ENCODE data around the gene KRT10.

KRT10 gene

DNA sequence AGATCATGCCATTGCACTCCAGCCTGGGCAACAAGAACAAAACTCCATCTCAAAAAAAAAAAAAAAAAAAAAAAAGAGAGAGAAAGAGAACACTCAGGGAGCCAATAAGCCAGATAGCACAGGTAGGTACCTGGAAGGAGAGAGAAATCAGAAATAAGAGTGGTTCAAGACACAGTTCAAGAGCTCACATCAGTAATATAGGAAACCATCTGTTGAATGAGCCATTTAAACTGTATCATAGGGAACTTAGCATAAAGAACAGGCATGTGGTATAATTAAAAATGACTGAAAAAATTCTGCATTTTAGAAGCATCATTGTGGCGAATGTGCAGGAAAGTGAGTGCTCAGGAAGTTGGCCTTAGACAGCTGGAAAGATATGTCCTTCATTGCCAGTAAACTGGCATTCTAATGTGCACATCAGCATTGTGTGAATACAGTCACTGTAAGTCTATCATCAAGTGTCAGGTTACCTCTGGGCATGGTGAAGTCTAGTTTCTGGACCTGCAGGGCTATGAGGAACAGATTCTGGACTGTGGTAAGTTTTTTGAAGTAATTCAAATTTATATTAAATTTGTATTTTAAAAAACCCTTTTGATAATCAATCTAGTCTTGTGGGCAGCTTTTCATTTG, 24.2 kb upstream of the KRT10 start:
- Mint-ChIP-seq H3K27me3 (peaks cover 51% of the 10 kb centered on the region), H3K9me3 (no peaks in the 10 kb centered on the region)
- no peak for ATAC-seq

DNA sequence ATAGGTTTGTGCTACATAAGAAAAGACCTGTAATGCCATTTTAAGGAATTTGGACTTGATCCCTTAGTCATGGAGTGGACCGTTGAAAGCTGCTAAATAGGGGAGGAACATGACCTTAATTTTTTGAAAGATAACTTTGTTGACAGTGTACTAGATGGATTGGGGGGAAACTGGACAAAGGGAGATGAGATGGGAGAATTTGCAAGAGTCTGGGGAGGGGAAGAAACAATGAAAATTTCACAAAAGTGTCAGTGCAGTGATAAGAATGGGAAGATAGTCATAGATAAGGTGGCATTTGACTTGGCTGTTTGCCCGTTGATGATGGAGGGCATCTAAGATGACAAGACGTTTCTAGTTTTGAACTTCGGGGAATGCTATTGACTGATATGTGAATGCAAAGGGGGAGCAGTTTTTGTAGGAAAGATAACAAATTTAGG, 22.3 kb upstream of the KRT10 start:
- Mint-ChIP-seq H3K4me1 (no peaks in the 10 kb centered on the region), H3K36me3 (no peaks in the 10 kb centered on the region), H3K27ac (no peak overlapping the region), H3K27me3 (peaks cover 51% of the 10 kb centered on the region), H3K9me3 (no peaks in the 10 kb centered on the region), H3K4me3 (no peak overlapping the region)
- ATAC-seq: no peak

More for the DNA sequence above, 24.2 kb upstream of the KRT10 start:
- H3K4me3 Mint-ChIP-seq: no peak overlapping the region
- no peaks in the 10 kb centered on the region for H3K4me1 Mint-ChIP-seq
- H3K27ac Mint-ChIP-seq: no peak overlapping the region
- no peaks in the 10 kb centered on the region for H3K36me3 Mint-ChIP-seq

DNA sequence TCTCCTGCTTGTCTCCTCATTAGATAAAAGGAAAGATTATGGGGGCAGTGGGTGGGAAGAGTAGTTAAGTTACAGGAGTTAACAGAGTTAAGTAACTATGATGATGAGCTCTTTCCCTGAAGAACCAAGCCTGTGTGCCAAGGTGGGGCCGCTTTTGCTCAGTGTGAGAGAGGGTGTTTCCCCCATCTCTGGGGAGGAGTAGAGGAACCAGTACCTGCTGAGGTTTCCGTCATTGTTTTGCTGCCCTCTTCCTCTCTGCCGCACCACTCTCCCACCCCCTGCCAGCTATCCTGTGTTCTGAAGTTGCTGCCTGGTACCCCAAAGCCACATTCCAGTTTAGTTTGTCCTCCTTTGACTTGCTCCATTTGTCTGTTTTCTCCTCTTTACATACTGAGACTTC, 20.8 kb upstream of the KRT10 start:
- Mint-ChIP-seq H3K4me1 (no peaks in the 10 kb centered on the region), H3K9me3 (no peaks in the 10 kb centered on the region), H3K27me3 (peaks cover 51% of the 10 kb centered on the region), H3K36me3 (no peaks in the 10 kb centered on the region), H3K27ac (no peak overlapping the region), H3K4me3 (no peak overlapping the region)
- no peak for ATAC-seq

DNA sequence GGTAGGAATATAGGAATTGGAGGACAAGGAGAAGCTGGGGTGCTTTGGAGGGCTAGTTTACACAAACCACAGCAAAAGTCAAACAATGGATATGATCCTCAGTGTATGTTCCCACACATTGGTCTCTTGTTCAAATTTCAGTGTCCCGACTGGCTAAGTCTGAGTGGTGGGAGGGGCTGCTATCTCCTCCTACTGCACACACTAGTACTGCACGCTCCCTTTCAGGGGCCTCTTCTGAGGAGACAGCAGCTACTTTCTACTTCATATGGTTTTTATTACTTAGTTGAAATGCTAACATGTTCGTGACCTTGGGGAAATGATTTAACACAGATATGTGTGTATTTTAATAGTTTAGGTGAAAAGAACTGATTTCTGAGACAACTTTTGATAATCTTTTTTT, 18.8 kb upstream of the KRT10 start:
- Mint-ChIP-seq H3K27ac (no peak overlapping the region), H3K4me1 (no peaks in the 10 kb centered on the region), H3K36me3 (no peaks in the 10 kb centered on the region), H3K9me3 (no peaks in the 10 kb centered on the region), H3K27me3 (peaks cover 50% of the 10 kb centered on the region), H3K4me3 (no peak overlapping the region)
- no peak for ATAC-seq

DNA sequence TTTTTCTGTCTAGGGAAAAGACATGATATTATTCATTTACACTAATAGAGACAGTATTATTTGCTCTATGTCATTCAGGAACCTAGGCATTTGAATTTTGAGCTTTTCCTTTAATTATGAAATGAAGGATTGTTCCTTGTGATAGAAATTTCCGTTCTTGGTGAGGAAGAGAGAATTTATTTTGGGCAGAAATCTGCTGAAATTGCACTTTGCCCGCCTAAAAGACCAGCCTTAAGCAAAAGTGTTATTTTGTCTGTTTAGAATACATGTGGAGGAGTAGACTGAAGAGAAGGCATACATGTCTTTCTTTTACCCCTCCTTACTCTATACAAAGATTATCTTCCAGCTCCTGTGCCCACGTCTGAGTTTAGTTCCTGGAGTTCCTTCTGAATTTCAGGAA, 16.8 kb upstream of the KRT10 start:
- H3K36me3 Mint-ChIP-seq: peaks cover 7% of the 10 kb centered on the region
- no peak overlapping the region for H3K27ac Mint-ChIP-seq
- no peak overlapping the region for H3K4me3 Mint-ChIP-seq
- ATAC-seq: no peak
- H3K27me3 Mint-ChIP-seq: peaks cover 30% of the 10 kb centered on the region
- no peaks in the 10 kb centered on the region for H3K9me3 Mint-ChIP-seq
- H3K4me1 Mint-ChIP-seq: no peaks in the 10 kb centered on the region

DNA sequence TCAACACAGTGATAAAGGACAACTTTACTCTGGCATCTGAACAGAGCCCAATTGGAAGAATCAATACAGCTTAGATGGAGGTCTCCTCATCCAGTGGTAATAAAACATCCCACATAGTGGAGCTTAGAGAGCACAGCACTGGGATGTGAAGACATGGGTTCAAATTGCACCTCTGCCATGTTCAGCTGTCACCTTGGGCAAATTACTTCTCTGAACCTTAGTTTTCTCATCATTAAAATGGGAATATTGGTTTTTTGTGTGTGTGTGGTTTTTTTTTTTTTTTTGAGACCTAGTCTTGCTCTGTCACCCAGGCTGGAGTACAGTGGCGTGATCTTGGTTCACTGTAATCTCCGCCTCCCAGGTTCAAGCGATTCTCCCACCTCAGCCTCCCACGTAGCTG, 13.6 kb upstream of the KRT10 start:
- Mint-ChIP-seq H3K27ac (no peak overlapping the region), H3K36me3 (peaks cover 7% of the 10 kb centered on the region), H3K4me3 (no peak overlapping the region), H3K27me3 (peaks cover 5% of the 10 kb centered on the region), H3K9me3 (no peaks in the 10 kb centered on the region), H3K4me1 (no peaks in the 10 kb centered on the region)
- no peak for ATAC-seq

DNA sequence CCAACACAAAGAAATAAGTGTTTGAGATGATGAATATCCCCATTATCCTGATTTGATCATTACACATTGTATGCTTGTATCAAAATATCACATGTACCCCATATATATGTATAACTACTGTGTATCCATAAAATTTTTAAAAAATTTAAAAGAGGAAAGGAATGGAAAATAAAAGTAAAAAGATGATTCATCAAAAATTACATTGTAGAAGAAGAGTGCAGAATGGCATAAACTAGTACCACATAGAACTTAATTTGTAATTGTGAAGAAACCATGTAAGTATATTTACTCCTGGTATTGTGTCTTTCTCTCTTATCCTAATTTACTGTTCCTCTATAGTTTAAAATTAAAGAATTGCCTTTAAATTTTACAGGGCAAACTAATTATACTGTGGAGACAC, 11.5 kb upstream of the KRT10 start:
- Mint-ChIP-seq H3K27me3 (no peaks in the 10 kb centered on the region), H3K4me3 (no peak overlapping the region), H3K27ac (no peak overlapping the region), H3K4me1 (no peaks in the 10 kb centered on the region), H3K9me3 (no peaks in the 10 kb centered on the region), H3K36me3 (peaks cover 12% of the 10 kb centered on the region)
- no peak for ATAC-seq

DNA sequence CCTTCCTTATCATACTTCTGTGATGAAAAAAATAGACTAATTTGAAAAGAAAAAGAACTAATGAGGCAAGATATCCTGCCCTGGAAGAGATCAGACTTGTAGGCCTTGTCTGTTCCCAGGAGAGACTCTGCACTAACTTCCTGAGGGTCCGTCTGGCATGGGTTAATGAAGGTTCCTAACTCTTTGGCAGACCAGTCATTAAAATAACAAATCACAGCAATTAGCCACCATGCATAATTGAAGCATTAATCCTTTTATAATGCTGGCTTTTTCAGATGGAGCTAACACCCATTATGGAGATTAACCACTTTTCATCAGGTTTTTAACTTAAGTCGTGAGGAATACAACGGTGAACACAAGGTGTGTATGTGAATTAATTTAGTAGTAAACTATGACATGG, 10.4 kb upstream of the KRT10 start:
- no peak overlapping the region for H3K27ac Mint-ChIP-seq

DNA sequence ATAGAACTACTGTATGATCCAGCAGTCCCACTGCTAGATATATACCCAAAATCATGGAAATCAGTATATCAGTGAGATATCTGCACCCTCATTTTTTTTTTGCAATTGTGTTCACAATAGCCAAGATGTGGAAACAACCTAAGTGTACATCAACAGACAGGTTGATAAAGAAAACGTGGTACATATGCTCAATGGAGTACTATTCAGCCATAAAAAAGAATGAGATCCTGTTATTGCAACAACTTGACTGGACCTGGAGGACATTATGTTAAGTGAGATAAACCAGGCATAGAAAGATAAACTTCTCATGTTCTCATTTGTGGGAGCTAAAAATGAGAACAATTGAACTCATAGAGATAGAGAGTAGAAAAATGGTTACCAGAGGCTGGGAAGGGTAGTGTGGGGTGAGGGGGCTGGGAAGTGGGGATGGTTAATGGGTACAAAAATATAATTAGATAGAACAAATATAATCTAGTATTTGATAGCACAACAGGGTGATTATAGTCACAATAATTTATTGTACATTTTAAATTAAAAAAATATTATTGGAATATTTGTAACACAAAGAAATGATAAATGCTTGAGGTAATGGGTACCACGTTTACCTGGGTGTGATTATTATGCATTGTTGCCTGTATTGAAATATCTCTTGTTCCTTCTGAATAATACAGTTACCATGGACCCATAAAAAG, 7.8 kb upstream of the KRT10 start:
- Mint-ChIP-seq H3K27me3 (peaks cover 16% of the 10 kb centered on the region), H3K27ac (no peak overlapping the region), H3K4me3 (no peak overlapping the region), H3K4me1 (no peaks in the 10 kb centered on the region), H3K36me3 (peaks cover 24% of the 10 kb centered on the region), H3K9me3 (no peaks in the 10 kb centered on the region)
- no peak for ATAC-seq

More for the DNA sequence above, 10.4 kb upstream of the KRT10 start:
- Mint-ChIP-seq H3K36me3 (peaks cover 12% of the 10 kb centered on the region), H3K27me3 (no peaks in the 10 kb centered on the region), H3K9me3 (no peaks in the 10 kb centered on the region), H3K4me1 (no peaks in the 10 kb centered on the region), H3K4me3 (no peak overlapping the region)
- no peak for ATAC-seq

DNA sequence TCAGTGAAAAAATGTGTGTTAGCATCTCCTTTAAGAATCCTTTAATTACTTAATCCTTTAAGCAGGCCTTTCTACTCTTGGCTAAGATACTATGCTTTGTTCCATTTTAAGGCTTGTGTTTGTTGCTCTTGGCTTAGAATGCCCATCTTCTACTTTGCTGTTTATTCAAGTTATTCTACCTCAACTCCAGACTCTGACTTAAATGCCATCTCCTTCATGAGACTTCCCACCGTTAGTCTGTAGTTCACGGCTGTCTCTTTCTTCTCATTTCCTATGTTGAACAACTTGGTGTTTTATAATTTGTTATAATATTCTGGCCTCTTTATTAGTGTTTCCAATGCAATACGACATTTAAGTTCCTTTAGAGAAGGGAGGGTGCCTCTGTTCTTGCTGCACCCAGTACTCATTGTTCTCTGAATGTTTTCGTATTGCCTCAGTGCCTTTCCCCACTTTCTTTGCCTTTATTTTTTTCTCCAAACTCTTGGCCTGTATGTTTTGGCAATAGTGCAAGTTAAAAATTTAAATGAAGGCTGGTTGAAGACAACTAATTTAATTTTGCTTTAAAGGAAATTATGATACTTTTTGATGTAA, 6.1 kb upstream of the KRT10 start:
- no peak for ATAC-seq
- Mint-ChIP-seq H3K27me3 (peaks cover 16% of the 10 kb centered on the region), H3K4me3 (no peak overlapping the region), H3K36me3 (peaks cover 23% of the 10 kb centered on the region), H3K27ac (no peak overlapping the region), H3K4me1 (peaks cover 6% of the 10 kb centered on the region), H3K9me3 (no peaks in the 10 kb centered on the region)

DNA sequence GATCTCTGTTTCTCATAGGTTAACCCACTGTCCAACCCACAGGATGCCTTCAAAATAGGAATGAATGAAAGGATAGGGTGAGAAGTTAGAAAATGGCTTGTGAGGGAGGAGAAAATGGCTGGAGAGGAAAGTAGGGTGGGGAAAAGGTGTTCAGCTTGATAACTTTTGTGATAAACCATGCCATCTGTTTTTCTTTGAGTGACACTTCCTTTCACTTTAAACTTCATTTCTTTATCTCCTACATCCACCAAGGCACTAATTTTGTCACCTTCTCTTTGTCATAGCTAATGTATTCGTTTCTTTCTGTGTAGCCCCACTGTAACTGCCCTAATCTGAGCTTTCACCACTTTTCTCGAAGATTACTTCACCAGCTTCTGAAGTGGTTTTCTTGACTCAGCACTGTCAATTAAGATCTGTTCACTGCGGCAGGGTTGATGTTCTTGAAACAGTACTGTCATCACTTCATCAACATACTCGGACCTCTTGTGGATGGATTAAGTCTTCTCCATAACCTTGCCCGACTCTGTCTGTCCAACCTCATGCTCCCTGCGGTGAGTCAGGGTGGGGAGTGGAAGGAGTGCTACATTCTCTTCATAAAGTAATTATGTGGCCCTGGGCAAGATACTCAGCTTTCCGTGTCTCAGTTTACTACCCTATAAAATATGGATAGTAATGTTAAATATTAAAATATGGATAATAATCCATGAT, 5.5 kb upstream of the KRT10 start:
- ATAC-seq: no peak
- H3K4me3 Mint-ChIP-seq: no peak overlapping the region
- H3K4me1 Mint-ChIP-seq: peaks cover 6% of the 10 kb centered on the region
- no peaks in the 10 kb centered on the region for H3K9me3 Mint-ChIP-seq
- peaks cover 23% of the 10 kb centered on the region for H3K36me3 Mint-ChIP-seq
- peaks cover 16% of the 10 kb centered on the region for H3K27me3 Mint-ChIP-seq
- no peak overlapping the region for H3K27ac Mint-ChIP-seq

DNA sequence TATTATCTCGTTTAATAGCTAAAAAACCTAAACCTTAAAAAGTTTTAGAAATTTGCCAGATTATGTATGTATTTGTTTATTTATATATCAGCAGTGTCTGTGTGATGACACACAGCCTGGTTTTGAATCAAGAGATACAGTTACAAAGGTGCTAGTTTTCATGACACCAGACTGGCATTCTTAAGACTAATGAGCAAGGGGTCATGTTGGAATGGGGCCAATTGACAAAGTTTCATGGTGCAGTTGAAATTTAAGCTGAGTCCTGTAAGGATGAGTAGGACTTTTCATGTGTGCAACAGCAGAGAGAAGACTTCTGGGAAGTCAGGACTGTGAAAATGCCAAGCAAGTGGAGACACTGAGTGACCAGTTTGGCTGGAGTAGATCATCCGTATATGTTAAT, 3.2 kb upstream of the KRT10 start:
- peaks cover 6% of the 10 kb centered on the region for H3K4me1 Mint-ChIP-seq
- peaks cover 33% of the 10 kb centered on the region for H3K36me3 Mint-ChIP-seq
- no peak for ATAC-seq
- no peak overlapping the region for H3K4me3 Mint-ChIP-seq
- H3K9me3 Mint-ChIP-seq: no peaks in the 10 kb centered on the region
- no peak overlapping the region for H3K27ac Mint-ChIP-seq
- peaks cover 16% of the 10 kb centered on the region for H3K27me3 Mint-ChIP-seq

DNA sequence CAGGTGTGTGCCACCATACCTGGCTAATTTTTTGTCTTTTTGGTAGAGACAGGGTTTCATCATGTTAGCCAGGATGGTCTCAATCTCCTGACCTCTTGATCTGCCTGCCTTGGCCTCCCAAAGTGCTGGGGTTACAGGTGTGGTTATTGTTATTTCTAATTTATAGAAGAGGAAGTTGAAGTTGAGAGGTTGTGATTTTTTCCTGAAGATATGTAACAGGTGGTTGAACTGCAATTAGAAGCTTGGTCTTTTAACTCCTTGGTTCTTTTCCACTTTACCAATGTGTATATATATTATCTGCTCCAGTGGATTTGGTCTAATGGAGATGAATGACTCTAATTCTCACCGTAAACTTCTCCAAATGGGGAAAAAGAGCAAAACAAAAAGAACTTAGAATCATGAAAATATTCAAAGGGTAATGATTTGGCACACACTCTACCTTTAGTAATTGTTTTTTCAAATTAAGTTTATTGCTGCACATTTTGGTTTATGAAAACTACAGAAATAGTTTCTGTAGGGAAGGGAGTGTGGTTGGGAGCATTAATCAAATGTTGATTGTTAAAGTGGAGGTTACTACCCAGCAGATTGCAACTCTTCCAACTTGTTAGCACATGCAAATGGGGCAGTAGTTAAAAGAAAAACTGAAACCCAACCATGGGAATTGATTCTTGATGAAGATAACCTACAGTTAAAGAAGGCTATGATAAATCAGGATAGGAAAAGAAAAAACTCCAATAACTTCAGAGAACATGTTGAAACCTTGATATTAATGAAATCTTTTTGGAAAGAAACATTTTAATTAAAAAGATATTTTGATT, 1.8 kb upstream of the KRT10 start:
- Mint-ChIP-seq H3K27me3 (peaks cover 16% of the 10 kb centered on the region), H3K4me3 (no peak overlapping the region), H3K9me3 (no peaks in the 10 kb centered on the region), H3K36me3 (peaks cover 29% of the 10 kb centered on the region), H3K4me1 (peaks cover 19% of the 10 kb centered on the region), H3K27ac (no peak overlapping the region)
- no peak for ATAC-seq

DNA sequence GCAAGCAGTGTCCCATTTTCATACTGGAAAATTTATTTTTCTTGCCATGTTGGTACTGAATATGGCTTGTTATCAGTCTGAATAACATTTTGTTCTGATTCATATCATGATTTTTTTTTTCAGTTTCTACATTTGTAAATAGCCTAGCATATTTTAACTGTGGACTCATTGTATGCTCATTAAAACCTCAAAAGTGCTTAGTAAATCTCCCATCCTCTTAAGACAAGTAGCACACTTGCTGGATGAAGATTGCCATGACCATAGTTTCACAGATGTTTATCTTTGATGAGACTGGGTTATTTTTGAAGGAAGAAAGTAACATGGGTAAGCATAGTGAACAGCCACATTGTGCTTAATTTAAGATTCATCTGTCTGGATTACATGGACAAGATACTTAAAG, 878 bp downstream of the KRT10 start:
- peaks cover 2% of the 10 kb centered on the region for H3K9me3 Mint-ChIP-seq
- peaks cover 38% of the 10 kb centered on the region for H3K36me3 Mint-ChIP-seq
- peaks cover 8% of the 10 kb centered on the region for H3K27me3 Mint-ChIP-seq
- H3K4me3 Mint-ChIP-seq: no peak overlapping the region
- no peak overlapping the region for H3K27ac Mint-ChIP-seq
- H3K4me1 Mint-ChIP-seq: peaks cover 25% of the 10 kb centered on the region
- no peak for ATAC-seq
